DOHH2 (cell line): ENCODE measurements around the gene ZNF581.

ENCODE experiments used
- CTCF ChIP-seq: fragments of 200-600 bp; sonication (generic); IDR thresholded peaks from one replicate; pipeline ENCODE4 v1.5.1; 2014; ENCODE audit warnings: antibody characterized with exemption, mild to moderate bottlenecking, low read depth, low read length; ENCODE audit not compliant: poor library complexity, severe bottlenecking
- EZH2phosphoT487 ChIP-seq: fragments of 200-600 bp; sonication (generic); IDR thresholded peaks from 2 replicates; pipeline ENCODE4 v1.6.1; 2017; ENCODE audit warnings: borderline replicate concordance, mild to moderate bottlenecking, antibody characterized with exemption, low read length, moderate library complexity, mixed read lengths

GRCh38 chr19:55618426-55618825 lies 25.0 kb upstream of the ZNF581 start:
- TF ChIP-seq EZH2phosphoT487 (no peak), CTCF (no peak)
